GM21723 (cell line): ENCODE data around the gene INO80C.
A peak's percentile ranks its signal among the peaks of the same experiment; 100 is the strongest.

Source experiments
- ATAC-seq: cut with Tn5 transposase; IDR thresholded peaks from one replicate; pipeline ENCODE4 v1.9.1; 2021; ENCODE audit warnings: mild to moderate bottlenecking, moderate library complexity; ENCODE audit not compliant: unreplicated experiment

INO80C gene

GRCh38 chr18:35513181-35513936 lies 15.6 kb upstream of the INO80C start:
- no peak for ATAC-seq

GRCh38 chr18:35512761-35513160 lies 15.0 kb upstream of the INO80C start:
- ATAC-seq: no peak

GRCh38 chr18:35511833-35512232 lies 14.1 kb upstream of the INO80C start:
- ATAC-seq: peak; percentile 19

GRCh38 chr18:35511428-35511827 lies 13.7 kb upstream of the INO80C start:
- ATAC-seq: peak; percentile 74

- no peak for ATAC-seq
Observed at GRCh38 chr18:35510076-35510651, 12.4 kb upstream of the INO80C start.

GRCh38 chr18:35508746-35509338 lies 11.1 kb upstream of the INO80C start:
- ATAC-seq: no peak

- ATAC-seq: no peak
Observed at GRCh38 chr18:35508030-35508429, 10.3 kb upstream of the INO80C start.

- no peak for ATAC-seq
Observed at GRCh38 chr18:35507623-35508022, 9.9 kb upstream of the INO80C start.

- no peak for ATAC-seq
Observed at GRCh38 chr18:35507192-35507591, 9.4 kb upstream of the INO80C start.

- ATAC-seq: no peak
Observed at GRCh38 chr18:35506024-35506712, 8.4 kb upstream of the INO80C start.

GRCh38 chr18:35504996-35505395 lies 7.2 kb upstream of the INO80C start:
- no peak for ATAC-seq

GRCh38 chr18:35502052-35502451 lies 4.3 kb upstream of the INO80C start:
- ATAC-seq: no peak

- ATAC-seq: no peak
Observed at GRCh38 chr18:35501369-35501768, 3.6 kb upstream of the INO80C start.

GRCh38 chr18:35500113-35500512 lies 2.4 kb upstream of the INO80C start:
- no peak for ATAC-seq

- peak; percentile 23 for ATAC-seq
Observed at GRCh38 chr18:35497027-35497369, 762 bp downstream of the INO80C start.

GRCh38 chr18:35495536-35496314 lies 2.0 kb downstream of the INO80C start:
- ATAC-seq: no peak

GRCh38 chr18:35494251-35495220 lies 3.2 kb downstream of the INO80C start:
- no peak for ATAC-seq

GRCh38 chr18:35491700-35492077 lies 6.1 kb downstream of the INO80C start:
- ATAC-seq: no peak

GRCh38 chr18:35490894-35491699 lies 6.7 kb downstream of the INO80C start:
- no peak for ATAC-seq
